Heart left ventricle (tissue), 16 donors: ENCODE measurements around the gene STXBP2. TPM values are rescaled to one million over a fixed set of nuclear protein-coding genes. Genes with fewer than 3 reads are reported as not detected.

ENCODE experiments used
- ATAC-seq, 4 donors: fragments of 200-7000 bp; cut with Tn5 transposase; one replicate each; pipeline ENCODE4 v1.9.1; 2020 to 2022; ENCODE audit warnings: moderate library complexity in 4 of 4, mild to moderate bottlenecking in 3 of 4, moderate number of reproducible peaks in 1 of 4
- DNase-seq, 5 donors: peaks; one replicate each; pipeline ENCODE4 v3.0.0-alpha.2; 2020
- H3K27ac ChIP-seq, 12 donors: fragments of 200-600 bp; sonication (generic) in 4 of 12; one replicate each; pipeline versions ENCODE4 v1.5.0 to v1.8.0; 2016 to 2022; ENCODE audit warnings: mild to moderate bottlenecking in 2 of 12
- H3K27me3 ChIP-seq, 9 donors: fragments of 200-600 bp; sonication (generic) in 2 of 9; one replicate each; pipeline versions ENCODE4 v1.5.1 to v1.8.0; 2016 to 2022; ENCODE audit warnings: mild to moderate bottlenecking in 3 of 9
- H3K36me3 ChIP-seq, 9 donors: fragments of 200-600 bp; sonication (generic) in 2 of 9; one replicate each; pipeline versions ENCODE4 v1.5.0 to v1.8.0; 2018 to 2022; ENCODE audit warnings: mild to moderate bottlenecking in 2 of 9
- H3K4me1 ChIP-seq, 12 donors: fragments of 200-600 bp; sonication (generic) in 4 of 12; one replicate each; pipeline versions ENCODE4 v1.5.0 to v1.8.0; 2016 to 2022; ENCODE audit warnings: mild to moderate bottlenecking in 3 of 12
- H3K4me3 ChIP-seq, 12 donors: fragments of 200-600 bp; sonication (generic) in 4 of 12; one replicate each; pipeline versions ENCODE4 v1.5.0 to v1.8.0; 2017 to 2022; ENCODE audit warnings: mild to moderate bottlenecking in 9 of 12, moderate library complexity in 4 of 12
- H3K9me3 ChIP-seq, 12 donors: fragments of 200-600 bp; sonication (generic) in 4 of 12; one replicate each; pipeline versions ENCODE4 v1.5.0 to v1.8.0; 2016 to 2022; ENCODE audit warnings: mild to moderate bottlenecking in 1 of 12
- CTCF ChIP-seq, 12 donors: fragments of 200-600 bp; sonication (generic) in 4 of 12; IDR thresholded peaks; one replicate each; pipeline versions ENCODE4 v1.5.0 to v1.8.0; 2018 to 2022; ENCODE audit warnings: antibody characterized with exemption in 12 of 12, mild to moderate bottlenecking in 5 of 12
- POLR2A ChIP-seq, 2 donors: fragments of 450-650 bp; IDR thresholded peaks; one replicate each; pipeline ENCODE4 v1.6.1; 2017; ENCODE audit warnings: antibody characterized with exemption in 2 of 2, mild to moderate bottlenecking in 2 of 2, moderate library complexity in 2 of 2
- WGBS, 4 donors: extraction: QIAGEN DNeasy Blood & Tissue Kit in 2 of 4; methylation state at CpG; one replicate each; pipeline versions ENCODE4 v1.1.5 to v1.1.7; 2013 to 2018; 5-methylcytosine and 5-hydroxymethylcytosine counted together
- intact Hi-C, 10 donors: fragments of 100-400 bp; cut with DNase I; formaldehyde crosslinking; loops; one replicate each; pipeline versions ENCODE4 v1.11.1 to v1.14.2; 2022
- polyA plus RNA-seq, 2 donors: library from polyadenylated mRNA; stranded (reverse); fragments of 200-250 nt; gene quantifications; one replicate each; pipeline ENCODE4 v1.2.3, GENCODE V29; 2013
- total RNA-seq, 9 donors: library from RNA; depleted of rRNA in 2 of 9; stranded (reverse); fragments of >200 nt in 2 of 9; fragmentation: NEBNext Ultra II Directional in 3 of 9; extraction: Animal tissue kit (Norgen Biotek cat#: 25700) in 3 of 9; gene quantifications; one replicate each; pipeline versions ENCODE4 v1.1.0 to v1.2.4, GENCODE V29; 2016 to 2023
- donor health status: ischemic (EF 13 %, LVEDD 7.1; RV severe dilation, severe dysfunction).
- donor health status: healthy with polysubstance abuse.
- donor health status: DM: no; HTN: yes; CAD: no.
- donor health status: DM: no; HTN: no; CAD: no.
- donor health status: ischemic (EF 25% LVEDD 6.9; RV normal size, moderate dysfunction).
- donor health status: ischemic (EF 25% LVEDD 5.7; RV mildly dilated, moderate dysfunction).
- donor health status: healthy.
- donor health status: DM: yes; HTN: yes; CAD: no.
- donor health status: ischemic (EF 35%, LVEDD 5.7; RV mildly dilated, moderate dysfunction).
- donor health status: nonischemic (EF 11% LVEDD 7.7; RV severe dilation, severe dysfunction).
- donor health status: DM: yes; HTN: yes; CAD: no.
- donor health status: PGD.
- donor health status: ischemic (EF 29% LVEDD 5.4; RV normal size, mild dysfunction).
- donor health status: nonischemic (EF 23%, LVEDD 6.1; RV moderate dilation, normal function).

The STXBP2 gene
- total and polyA plus RNA-seq, 11 donors: 1.2 to 46.7 (median 4.7) TPM

GRCh38 chr19:7679771-7680605 lies 43.1 kb downstream of the STXBP2 start:
- Histone ChIP-seq H3K36me3 (peaks cover 0 to 30% (median 25%) of the 10 kb centered on the region in 9 donors), H3K9me3 (no peaks in the 10 kb centered on the region), H3K27me3 (peaks cover 0 to 30% (median 6%) of the 10 kb centered on the region in 9 donors), H3K4me3 (peak overlapping the region in 11 of 12 donors; percentile 71 to 100 (median 96)), H3K27ac (peak overlapping the region in 2 of 12 donors; percentile 86 to 93), H3K4me1 (peaks cover 0 to 36% (median 8%) of the 10 kb centered on the region in 12 donors)
- TF ChIP-seq POLR2A (IDR thresholded peaks at IDR 0.05) (no peak), CTCF (IDR thresholded peaks at IDR 0.05) (no peak)
- intact Hi-C loops: loop anchor here (1.0 to 10.0 kb wide), 15 partner anchors 27 to 575 kb away; partner anchors contain the start of gene MAP2K7 (in 1 of the 10)
- ATAC-seq: no peak
- no peak for DNase-seq
- 49 to 57% (median 53%) methylated on average over 22 of the region's 22 CpGs for WGBS, 4 donors

DNA sequence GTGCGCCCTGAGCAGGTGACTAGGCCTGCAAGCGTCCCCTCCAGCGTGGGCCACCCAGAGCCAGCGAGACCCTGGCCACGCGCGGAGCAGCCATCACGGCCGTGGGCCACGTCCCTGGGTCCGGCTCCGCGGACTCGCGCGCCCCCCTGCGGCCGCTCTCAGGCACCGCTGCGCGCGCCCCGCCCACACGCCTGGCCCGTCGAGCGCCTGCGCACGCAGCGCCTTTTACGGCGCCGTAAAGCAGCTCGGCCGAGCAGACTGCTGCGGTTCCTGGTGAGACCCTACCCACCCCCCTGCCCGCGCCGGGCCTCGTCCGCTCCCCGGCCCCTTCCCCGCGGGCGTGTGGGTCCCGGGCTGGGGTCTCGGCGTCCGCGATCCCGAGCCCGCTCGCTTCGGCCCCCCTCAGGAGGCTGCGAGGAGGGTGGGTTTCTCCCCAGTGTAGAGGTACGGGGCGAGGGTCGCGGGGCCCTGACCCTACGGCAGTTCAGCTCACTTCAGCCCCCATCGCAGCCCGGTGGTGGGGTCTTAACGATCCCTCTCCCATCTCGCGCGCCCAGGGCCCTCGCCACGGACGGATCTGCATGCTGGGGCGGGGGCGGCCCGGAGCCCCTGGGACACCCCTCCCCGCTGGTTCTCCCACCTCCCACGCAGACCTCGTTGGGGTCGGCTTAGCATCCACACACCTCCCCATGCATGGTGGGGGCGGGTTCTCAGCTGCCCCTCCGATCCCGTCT lies 43.9 kb downstream of the STXBP2 start, which contains the start of gene TRAPPC5:
Gene TRAPPC5, plus strand, starts transcription at position 228 of the 734 bp plus-strand sequence. CDS start 1,421 bp downstream, outside the sequence.
- Histone ChIP-seq H3K4me1 (peaks cover 0 to 35% (median 8%) of the 10 kb centered on the region in 12 donors), H3K36me3 (peaks cover 0 to 35% (median 26%) of the 10 kb centered on the region in 9 donors), H3K4me3 (peak within 1 kb of the TSS; percentile 71 to 100 (median 96)), H3K27ac (peak within 1 kb of the TSS; percentile 51 to 95 (median 86)), H3K27me3 (peaks cover 0 to 30% (median 6%) of the 10 kb centered on the region in 9 donors), H3K9me3 (no peaks in the 10 kb centered on the region)
- WGBS, 4 donors: 0 to 1% (median 1%) methylated on average over 30 to 79 of the region's 79 CpGs
- peak; percentile 52 to 88 (median 85) for ATAC-seq
- intact Hi-C loops: loop anchor here in 8 of 10 donors (1.0 to 10.0 kb wide), 11 partner anchors 28 to 576 kb away; partner anchors contain the start of gene MAP2K7 (in 1 of the 8)
- peak; percentile 84 to 94 (median 89) for DNase-seq
- TF ChIP-seq POLR2A (IDR thresholded peaks at IDR 0.05): peak in 1 of 2 donors; percentile 86
- TF ChIP-seq CTCF (IDR thresholded peaks at IDR 0.05): peak; percentile 84 to 99 (median 98)

- intact Hi-C loops: loop anchor here in 8 of 10 donors (2.0 to 10.0 kb wide), 9 partner anchors 113 to 577 kb away; partner anchors contain the start of gene MAP2K7 (in 1 of the 8)
- Histone ChIP-seq H3K4me3 (peak overlapping the region; percentile 71 to 100 (median 96)), H3K9me3 (no peaks in the 10 kb centered on the region), H3K4me1 (peaks cover 0 to 27% (median 8%) of the 10 kb centered on the region in 12 donors), H3K36me3 (peaks cover 0 to 35% (median 26%) of the 10 kb centered on the region in 9 donors), H3K27ac (peak overlapping the region in 10 of 12 donors; percentile 77 to 95 (median 88)), H3K27me3 (peaks cover 0 to 29% (median 3%) of the 10 kb centered on the region in 9 donors)
- 5 to 12% (median 7%) methylated on average over 32 to 43 of the region's 43 CpGs for WGBS, 4 donors
- ATAC-seq (peak; percentile 55 to 79 (median 69)), DNase-seq (peak; percentile 76 to 85 (median 84))
- no peak for TF ChIP-seq POLR2A (IDR thresholded peaks at IDR 0.05)
- peak; percentile 4 to 59 (median 38) for TF ChIP-seq CTCF (IDR thresholded peaks at IDR 0.05)
Observed at GRCh38 chr19:7681340-7682174, 44.6 kb downstream of the STXBP2 start.
